Astrocyte (in vitro differentiated cells and primary cell): ENCODE data around the gene CSMD2. TPM values are rescaled to one million over a fixed set of nuclear protein-coding genes. Genes with fewer than 3 reads are reported as not detected.

Experiments used
- DNase-seq: peaks from one replicate; pipeline ENCODE4 v3.0.0-alpha.2; 2010; ENCODE audit warnings: low read depth
- FAIRE-seq: peaks from 2 replicates; lab custom pipeline; 2011; peaks lifted over from hg19 to GRCh38; lab: Jason Lieb, UNC
- H2AFZ ChIP-seq: 2 replicates; pipeline ENCODE4 v1.6.0; 2012; ENCODE audit warnings: low read depth, low read length, inconsistent platforms
- H3K27ac ChIP-seq: 2 replicates; pipeline ENCODE4 v1.5.1; 2011; ENCODE audit warnings: low read depth, low read length, inconsistent platforms
- H3K27me3 ChIP-seq: 2 replicates; pipeline ENCODE4 v1.6.0; 2011; ENCODE audit warnings: low read length, inconsistent platforms; ENCODE audit not compliant: insufficient read depth
- H3K36me3 ChIP-seq: 2 replicates; pipeline ENCODE4 v1.5.1; 2011; ENCODE audit warnings: low read length, inconsistent platforms; ENCODE audit not compliant: insufficient read depth
- H3K4me1 ChIP-seq: 2 replicates; pipeline ENCODE4 v1.5.1; 2011; ENCODE audit warnings: low read length, inconsistent platforms; ENCODE audit not compliant: insufficient read depth
- H3K4me2 ChIP-seq: 2 replicates; pipeline ENCODE4 v1.6.0; 2012; ENCODE audit warnings: low read length, inconsistent platforms
- H3K4me3 ChIP-seq: 2 replicates; pipeline ENCODE4 v1.5.1; 2011; ENCODE audit warnings: low read depth, mild to moderate bottlenecking, low read length, inconsistent platforms; ENCODE audit not compliant: insufficient read depth
- H3K79me2 ChIP-seq: 2 replicates; pipeline ENCODE4 v1.6.0; 2012; ENCODE audit warnings: mild to moderate bottlenecking, low read length, inconsistent platforms; ENCODE audit not compliant: insufficient read depth
- H3K9ac ChIP-seq: 2 replicates; pipeline ENCODE4 v1.6.0; 2012; ENCODE audit warnings: mild to moderate bottlenecking, low read length, inconsistent platforms
- H3K9me3 ChIP-seq: 2 replicates; pipeline ENCODE4 v1.5.1; 2012; ENCODE audit warnings: low read depth, mild to moderate bottlenecking, low read length, inconsistent platforms; ENCODE audit not compliant: insufficient read depth
- H4K20me1 ChIP-seq: 2 replicates; pipeline ENCODE4 v1.6.0; 2012; ENCODE audit warnings: low read length, inconsistent platforms; ENCODE audit not compliant: insufficient read depth
- H3K27ac Mint-ChIP-seq: one replicate; pipeline ENCODE4 v1.8.0; 2021; ENCODE audit warnings: mild to moderate bottlenecking, mixed read lengths; ENCODE audit not compliant: unreplicated experiment
- H3K27me3 Mint-ChIP-seq: one replicate; pipeline ENCODE4 v1.8.0; 2021; ENCODE audit warnings: low read depth, mixed read lengths; ENCODE audit not compliant: unreplicated experiment
- H3K36me3 Mint-ChIP-seq: one replicate; pipeline ENCODE4 v1.8.0; 2021; ENCODE audit warnings: low read depth, mixed read lengths; ENCODE audit not compliant: unreplicated experiment
- H3K4me1 Mint-ChIP-seq: one replicate; pipeline ENCODE4 v1.8.0; 2021; ENCODE audit warnings: low read depth, mixed read lengths; ENCODE audit not compliant: unreplicated experiment
- H3K4me3 Mint-ChIP-seq: one replicate; pipeline ENCODE4 v1.8.0; 2021; ENCODE audit warnings: mild to moderate bottlenecking, moderate library complexity, mixed read lengths; ENCODE audit not compliant: unreplicated experiment
- H3K9me3 Mint-ChIP-seq: one replicate; pipeline ENCODE4 v1.8.0; 2021; ENCODE audit warnings: mild to moderate bottlenecking, mixed read lengths; ENCODE audit not compliant: unreplicated experiment
- EZH2 ChIP-seq: IDR thresholded peaks from 2 replicates; pipeline ENCODE4 v1.6.1; 2012; ENCODE audit warnings: mild to moderate bottlenecking, low read length, inconsistent platforms; ENCODE audit not compliant: insufficient read depth
- total RNA-seq: library from RNA; stranded (reverse); gene quantifications from 2 replicates; pipeline ENCODE4 v1.2.1, GENCODE V29; 2021
- TF ChIP-seq, protein P1 (sequence below): IDR thresholded peaks from 2 replicates; pipeline ENCODE4 v1.5.1; 2011; ENCODE audit warnings: low read depth, mild to moderate bottlenecking, inconsistent platforms, low read length, moderate library complexity; ENCODE audit not compliant: insufficient read depth

CSMD2 gene
- total RNA-seq, 1 donor from 2014 or later: 11.1 TPM

GRCh38 chr1:34052565-34052964, 112.5 kb downstream of the CSMD2 start:
- peaks cover 8% of the 10 kb centered on the region for H3K9me3 Mint-ChIP-seq
- H3K4me2 ChIP-seq: no peak overlapping the region
- peaks cover 27% of the 10 kb centered on the region for H4K20me1 ChIP-seq
- H3K36me3 ChIP-seq: no peaks in the 10 kb centered on the region
- H3K4me3 ChIP-seq: no peak overlapping the region
- H3K27ac Mint-ChIP-seq: no peak overlapping the region
- no peak overlapping the region for H3K27ac ChIP-seq
- H3K36me3 Mint-ChIP-seq: peaks cover 9% of the 10 kb centered on the region
- H3K79me2 ChIP-seq: peaks cover 2% of the 10 kb centered on the region
- H3K4me1 Mint-ChIP-seq: no peaks in the 10 kb centered on the region
- no peak overlapping the region for H3K9ac ChIP-seq
- H3K4me3 Mint-ChIP-seq: no peak overlapping the region
- no peaks in the 10 kb centered on the region for H3K27me3 ChIP-seq
- no peak for DNase-seq
- TF ChIP-seq, protein P1, sequence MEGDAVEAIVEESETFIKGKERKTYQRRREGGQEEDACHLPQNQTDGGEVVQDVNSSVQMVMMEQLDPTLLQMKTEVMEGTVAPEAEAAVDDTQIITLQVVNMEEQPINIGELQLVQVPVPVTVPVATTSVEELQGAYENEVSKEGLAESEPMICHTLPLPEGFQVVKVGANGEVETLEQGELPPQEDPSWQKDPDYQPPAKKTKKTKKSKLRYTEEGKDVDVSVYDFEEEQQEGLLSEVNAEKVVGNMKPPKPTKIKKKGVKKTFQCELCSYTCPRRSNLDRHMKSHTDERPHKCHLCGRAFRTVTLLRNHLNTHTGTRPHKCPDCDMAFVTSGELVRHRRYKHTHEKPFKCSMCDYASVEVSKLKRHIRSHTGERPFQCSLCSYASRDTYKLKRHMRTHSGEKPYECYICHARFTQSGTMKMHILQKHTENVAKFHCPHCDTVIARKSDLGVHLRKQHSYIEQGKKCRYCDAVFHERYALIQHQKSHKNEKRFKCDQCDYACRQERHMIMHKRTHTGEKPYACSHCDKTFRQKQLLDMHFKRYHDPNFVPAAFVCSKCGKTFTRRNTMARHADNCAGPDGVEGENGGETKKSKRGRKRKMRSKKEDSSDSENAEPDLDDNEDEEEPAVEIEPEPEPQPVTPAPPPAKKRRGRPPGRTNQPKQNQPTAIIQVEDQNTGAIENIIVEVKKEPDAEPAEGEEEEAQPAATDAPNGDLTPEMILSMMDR: no peak
- no peak for TF ChIP-seq EZH2
- peaks cover 5% of the 10 kb centered on the region for H3K9me3 ChIP-seq
- no peak for FAIRE-seq
- H2AFZ ChIP-seq: no peak overlapping the region
- H3K4me1 ChIP-seq: no peaks in the 10 kb centered on the region
- peaks cover 3% of the 10 kb centered on the region for H3K27me3 Mint-ChIP-seq

GRCh38 chr1:34050709-34051485, 114.1 kb downstream of the CSMD2 start:
- peaks cover 4% of the 10 kb centered on the region for H3K36me3 Mint-ChIP-seq
- no peak overlapping the region for H3K4me3 Mint-ChIP-seq

More at GRCh38 chr1:34050709-34051485, 114.1 kb downstream of the CSMD2 start:
- FAIRE-seq (no peak), DNase-seq (no peak)
- Histone ChIP-seq H3K27ac (no peak overlapping the region), H3K79me2 (no peaks in the 10 kb centered on the region), H3K4me3 (no peak overlapping the region), H3K27me3 (no peaks in the 10 kb centered on the region), H3K4me1 (no peaks in the 10 kb centered on the region), H3K9me3 (peaks cover 5% of the 10 kb centered on the region), H3K4me2 (no peak overlapping the region), H2AFZ (no peak overlapping the region), H3K9ac (no peak overlapping the region), H3K36me3 (no peaks in the 10 kb centered on the region), H4K20me1 (peaks cover 24% of the 10 kb centered on the region)
- Mint-ChIP-seq H3K9me3 (peaks cover 7% of the 10 kb centered on the region), H3K27me3 (no peaks in the 10 kb centered on the region), H3K27ac (no peak overlapping the region), H3K4me1 (no peaks in the 10 kb centered on the region)
- TF ChIP-seq EZH2: no peak
- TF ChIP-seq, protein P1: no peak
